Stimulated activated CD4-positive, alpha-beta T cell treated with anti-CD3 and anti-CD28 coated beads, TNF-alpha, amount 100 ng/mL, for 48 hours (primary cell): Measurements from ENCODE around the gene ARG2.
A peak's percentile ranks its signal among the peaks of the same experiment; 100 is the strongest.
"Not testable (repeated sequence)": the region's sequence is repeated elsewhere in the genome, so short reads cannot be mapped to it uniquely, and the experiment has no call there.

Experiments
- DNase-seq, 3 donors: peaks; one replicate each; pipeline ENCODE4 v3.0.0-alpha.2; 2020; ENCODE audit warnings: low read depth in 3 of 3

The ARG2 gene

GRCh38 chr14:67586369-67586768 is 33.4 kb upstream of the ARG2 start:
- no peak for DNase-seq

GRCh38 chr14:67589204-67589770 is 30.4 kb upstream of the ARG2 start:
- no peak for DNase-seq

GRCh38 chr14:67593650-67594049 is 26.1 kb upstream of the ARG2 start:
- not testable (repeated sequence) for DNase-seq

GRCh38 chr14:67595392-67595791 is 24.3 kb upstream of the ARG2 start:
- no peak for DNase-seq

- DNase-seq: peak; percentile 86 to 90 (median 90)
Measured at GRCh38 chr14:67599698-67600561, 19.8 kb upstream of the ARG2 start, which contains the start of gene PIGH. TSS of gene PIGH (minus strand) at chr14:67600268. CDS start at chr14:67600203, 65 bp downstream.

- DNase-seq: not testable (repeated sequence)
Measured at GRCh38 chr14:67600562-67600974, 19.2 kb upstream of the ARG2 start.

- no peak for DNase-seq
Measured at GRCh38 chr14:67602076-67602475, 17.6 kb upstream of the ARG2 start.

- no peak for DNase-seq
Measured at GRCh38 chr14:67602995-67603545, 16.6 kb upstream of the ARG2 start.

GRCh38 chr14:67607646-67608045 is 12.1 kb upstream of the ARG2 start:
- no peak for DNase-seq

GRCh38 chr14:67609642-67610310 is 9.9 kb upstream of the ARG2 start:
- no peak for DNase-seq

GRCh38 chr14:67610491-67610890 is 9.2 kb upstream of the ARG2 start:
- no peak for DNase-seq

GRCh38 chr14:67618617-67619063 is 1.1 kb upstream of the ARG2 start:
- no peak for DNase-seq

- DNase-seq: no peak
Measured at GRCh38 chr14:67620217-67620785, 581 bp downstream of the ARG2 start.

GRCh38 chr14:67622675-67623074 is 3.0 kb downstream of the ARG2 start:
- DNase-seq: no peak

- no peak for DNase-seq
Measured at GRCh38 chr14:67623114-67623513, 3.4 kb downstream of the ARG2 start.

- DNase-seq: not testable (repeated sequence)
Measured at GRCh38 chr14:67626131-67626530, 6.4 kb downstream of the ARG2 start.

- no peak for DNase-seq
Measured at GRCh38 chr14:67627519-67627918, 7.8 kb downstream of the ARG2 start.

GRCh38 chr14:67630186-67630585 is 10.5 kb downstream of the ARG2 start:
- DNase-seq: no peak

GRCh38 chr14:67630938-67631337 is 11.2 kb downstream of the ARG2 start:
- no peak for DNase-seq

GRCh38 chr14:67633451-67634147 is 13.9 kb downstream of the ARG2 start:
- DNase-seq: no peak

GRCh38 chr14:67636361-67636919 is 16.7 kb downstream of the ARG2 start:
- no peak for DNase-seq
